K562 (cell line): ENCODE data around the gene CCDC116. TPM values are rescaled to one million over a fixed set of nuclear protein-coding genes. Genes with fewer than 3 reads are reported as not detected.

Experiments
- CAMTA2 ChIP-seq: fragments of 250-450 bp; sonication (Bioruptor Pico); conservative IDR thresholded peaks from 2 replicates; pipeline ENCODE4 v1.5.1; 2022
- CHCHD3 ChIP-seq: fragments of 250-450 bp; sonication (Bioruptor Pico); IDR thresholded peaks from 2 replicates; pipeline ENCODE4 v2.1.2; 2022; ENCODE audit warnings: mild to moderate bottlenecking
- FOXM1 ChIP-seq, 2 experiments: fragments of 450-650 bp in 1 of 2; sonication (generic) in 1 of 2; formaldehyde crosslinking in 1 of 2; IDR thresholded peaks; 2 replicates each; pipeline versions ENCODE4 v1.6.1 to v1.9.0; 2017 to 2022; ENCODE audit warnings: low read depth in 2 of 2, mild to moderate bottlenecking in 2 of 2, missing genetic modification reagents in 1 of 2, moderate library complexity in 1 of 2
- GMEB1 ChIP-seq: fragments of 250-450 bp; sonication (Bioruptor Pico); IDR thresholded peaks from 2 replicates; pipeline ENCODE4 v1.4.0; 2020; ENCODE audit warnings: mild to moderate bottlenecking
- HDAC6 ChIP-seq: IDR thresholded peaks from 2 replicates; pipeline ENCODE4 v1.6.1; 2012; ENCODE audit warnings: low read depth, mild to moderate bottlenecking, control low read depth, inconsistent platforms, low read length, moderate library complexity
- JUN ChIP-seq, 2 experiments: sonication (generic) in 1 of 2; formaldehyde crosslinking in 1 of 2; IDR thresholded peaks; 2 replicates each; pipeline versions ENCODE4 v1.6.1 to v1.8.0; 2012 to 2022; ENCODE audit warnings: borderline replicate concordance in 2 of 2, mild to moderate bottlenecking in 2 of 2, improper control_type of control experiment in 1 of 2, low read depth in 1 of 2, low read length in 1 of 2, missing genetic modification reagents in 1 of 2
- KDM5B ChIP-seq: fragments of 200-600 bp; sonication (generic); IDR thresholded peaks from 2 replicates; pipeline ENCODE4 v1.6.1; 2012; ENCODE audit warnings: low read depth, mild to moderate bottlenecking, moderate library complexity, low read length, control low read depth, inconsistent platforms; ENCODE audit not compliant: insufficient replicate concordance
- MEIS2 ChIP-seq: fragments of 450-650 bp; IDR thresholded peaks from 2 replicates; pipeline ENCODE4 v1.6.1; 2014; ENCODE audit warnings: mild to moderate bottlenecking; ENCODE audit not compliant: partially characterized antibody
- NCOA1 ChIP-seq: fragments of 450-650 bp; IDR thresholded peaks from 2 replicates; pipeline ENCODE4 v1.6.1; 2016; ENCODE audit warnings: low read depth
- NEUROD1 ChIP-seq: fragments of 150-350 bp; IDR thresholded peaks from 2 replicates; pipeline ENCODE4 v1.6.1; 2014; ENCODE audit warnings: borderline replicate concordance, low read length, low read depth; ENCODE audit not compliant: partially characterized antibody
- PHF21A ChIP-seq: fragments of 450-650 bp; IDR thresholded peaks from 2 replicates; pipeline ENCODE4 v1.6.1; 2017; ENCODE audit warnings: low read depth, borderline replicate concordance
- POLR2AphosphoS5 ChIP-seq: IDR thresholded peaks from 2 replicates; pipeline ENCODE4 v1.6.1; 2011; ENCODE audit warnings: mild to moderate bottlenecking, low read depth, low read length, moderate library complexity; ENCODE audit not compliant: control insufficient read depth, insufficient read depth
- POLR3G ChIP-seq: IDR thresholded peaks from 2 replicates; pipeline ENCODE4 v1.6.1; 2011; ENCODE audit not compliant: insufficient read length, insufficient replicate concordance; ENCODE audit errors: extremely low read depth
- POU5F1 ChIP-seq: fragments of 150-350 bp; IDR thresholded peaks from 2 replicates; pipeline ENCODE4 v1.6.1; 2014; ENCODE audit warnings: borderline replicate concordance, low read length, low read depth, mild to moderate bottlenecking; ENCODE audit not compliant: partially characterized antibody
- TBL1XR1 ChIP-seq, 2 experiments: IDR thresholded peaks; 2 replicates each; pipeline ENCODE4 v1.6.1; 2012; ENCODE audit warnings: improper control_type of control experiment in 2 of 2, low read length in 2 of 2, mild to moderate bottlenecking in 1 of 2
- WHSC1 ChIP-seq: IDR thresholded peaks from one replicate; pipeline ENCODE4 v1.6.1; 2012; ENCODE audit warnings: low read length, control low read depth, inconsistent platforms
- ZNF445 ChIP-seq: fragments of 250-450 bp; sonication (Bioruptor Pico); IDR thresholded peaks from 2 replicates; pipeline ENCODE4 v1.4.0; 2020; ENCODE audit warnings: low read depth, mild to moderate bottlenecking, moderate library complexity
- polyA plus RNA-seq, 8 experiments: library from polyadenylated mRNA; depleted of rRNA in 4 of 8; stranded (reverse) in 5 of 8; unstranded in 3 of 8; fragments of >200 nt; fragmentation: Nextera tagmentation in 2 of 8; fragmentation: Illumina TruSeq in 1 of 8; extraction: Ambion mirVana in 2 of 8; extraction: Trizol in 1 of 8; gene quantifications; 2 replicates each; pipeline versions ENCODE4 v1.2.1 to v1.2.3, GENCODE V29; 2011 to 2014; ENCODE audit warnings: inconsistent platforms in 1 of 8, missing spikeins in 1 of 8
- total RNA-seq, 7 experiments: library from RNA; depleted of rRNA in 6 of 7; stranded (reverse); fragments of >200 nt in 6 of 7; fragmentation: Illumina TruSeq in 2 of 7; extraction: Trizol in 2 of 7; gene quantifications; 2 replicates each; pipeline versions ENCODE4 v1.2.1 to v1.2.3, GENCODE V29; 2011 to 2021; ENCODE audit warnings: low replicate concordance in 1 of 7
- TF ChIP-seq, protein P1 (sequence below): sonication (generic); formaldehyde crosslinking; IDR thresholded peaks from 2 replicates; pipeline ENCODE4 v1.8.1; 2023; ENCODE audit warnings: mild to moderate bottlenecking, missing genetic modification reagents
- TF ChIP-seq, protein P2 (sequence below): fragments of 150-350 bp; conservative IDR thresholded peaks from 2 replicates; pipeline ENCODE4 v1.6.1; 2014; ENCODE audit warnings: low read length

The CCDC116 gene
- total and polyA plus RNA-seq, 9 of the 15 experiments (the other 6 are each of a cell fraction or from before 2014, with no cell fraction given), result 1.6 to 11.3 (median 4.7) TPM

DNA sequence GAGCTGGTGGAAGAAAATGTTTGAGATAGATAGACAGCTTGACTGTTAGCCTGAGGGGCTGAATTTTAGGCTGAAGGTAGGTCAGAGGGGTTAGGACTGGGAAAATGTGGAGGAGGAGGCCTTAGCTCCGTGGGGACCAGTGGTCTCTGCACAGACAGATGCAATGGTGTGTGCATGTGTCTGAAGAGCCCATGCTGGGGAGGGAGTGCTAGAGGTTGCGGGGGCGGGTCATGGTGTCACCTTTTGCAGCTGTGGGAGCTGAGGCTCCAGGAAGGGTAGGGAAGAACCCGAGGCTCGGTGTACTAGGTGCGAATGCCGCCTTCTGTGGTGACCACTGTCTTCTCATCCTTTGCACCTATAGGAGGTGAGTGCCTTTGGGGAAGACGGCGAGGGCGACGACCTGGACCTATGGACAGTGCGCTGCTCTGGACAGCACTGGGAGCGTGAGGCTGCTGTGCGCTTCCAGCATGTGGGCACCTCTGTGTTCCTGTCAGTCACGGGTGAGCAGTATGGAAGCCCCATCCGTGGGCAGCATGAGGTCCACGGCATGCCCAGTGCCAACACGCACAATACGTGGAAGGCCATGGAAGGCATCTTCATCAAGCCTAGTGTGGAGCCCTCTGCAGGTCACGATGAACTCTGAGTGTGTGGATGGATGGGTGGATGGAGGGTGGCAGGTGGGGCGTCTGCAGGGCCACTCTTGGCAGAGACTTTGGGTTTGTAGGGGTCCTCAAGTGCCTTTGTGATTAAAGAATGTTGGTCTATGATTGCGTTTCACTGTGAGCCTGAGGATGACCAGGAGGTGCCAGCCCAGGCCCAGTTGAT, 11.2 kb downstream of the CCDC116 start (continued):
- TF ChIP-seq PHF21A (no peak), JUN (IDR thresholded peaks at IDR 0.05; ENCODE audit: borderline replicate concordance, low read depth, low read length) (no peak; the same call in 1 of the 2 replicates), JUN (CRISPR knock-in tag; IDR thresholded peaks at IDR 0.05; ENCODE audit: borderline replicate concordance) (no peak), GMEB1 (CRISPR knock-in tag) (no peak), POLR2AphosphoS5 (no peak), KDM5B (peak; percentile 36), POLR3G (no peak), CAMTA2 (CRISPR knock-in tag) (no peak), FOXM1 (IDR thresholded peaks at IDR 0.05; ENCODE audit: low read depth) (no peak), FOXM1 (CRISPR knock-in tag; IDR thresholded peaks at IDR 0.05; ENCODE audit: low read depth) (no peak), POU5F1 (no peak), NCOA1 (no peak), MEIS2 (no peak), HDAC6 (peak; percentile 59; the same call in 1 of the 2 replicates), ZNF445 (no peak), NEUROD1 (peak; percentile 17), TBL1XR1 (IDR thresholded peaks at IDR 0.05; ENCODE audit: low read length in 2 of 2) (peak in 1 of 2 experiments; percentile 46; a peak in 1 of 4 replicates), WHSC1 (peak; percentile 60), CHCHD3 (no peak)
- TF ChIP-seq, protein P1, sequence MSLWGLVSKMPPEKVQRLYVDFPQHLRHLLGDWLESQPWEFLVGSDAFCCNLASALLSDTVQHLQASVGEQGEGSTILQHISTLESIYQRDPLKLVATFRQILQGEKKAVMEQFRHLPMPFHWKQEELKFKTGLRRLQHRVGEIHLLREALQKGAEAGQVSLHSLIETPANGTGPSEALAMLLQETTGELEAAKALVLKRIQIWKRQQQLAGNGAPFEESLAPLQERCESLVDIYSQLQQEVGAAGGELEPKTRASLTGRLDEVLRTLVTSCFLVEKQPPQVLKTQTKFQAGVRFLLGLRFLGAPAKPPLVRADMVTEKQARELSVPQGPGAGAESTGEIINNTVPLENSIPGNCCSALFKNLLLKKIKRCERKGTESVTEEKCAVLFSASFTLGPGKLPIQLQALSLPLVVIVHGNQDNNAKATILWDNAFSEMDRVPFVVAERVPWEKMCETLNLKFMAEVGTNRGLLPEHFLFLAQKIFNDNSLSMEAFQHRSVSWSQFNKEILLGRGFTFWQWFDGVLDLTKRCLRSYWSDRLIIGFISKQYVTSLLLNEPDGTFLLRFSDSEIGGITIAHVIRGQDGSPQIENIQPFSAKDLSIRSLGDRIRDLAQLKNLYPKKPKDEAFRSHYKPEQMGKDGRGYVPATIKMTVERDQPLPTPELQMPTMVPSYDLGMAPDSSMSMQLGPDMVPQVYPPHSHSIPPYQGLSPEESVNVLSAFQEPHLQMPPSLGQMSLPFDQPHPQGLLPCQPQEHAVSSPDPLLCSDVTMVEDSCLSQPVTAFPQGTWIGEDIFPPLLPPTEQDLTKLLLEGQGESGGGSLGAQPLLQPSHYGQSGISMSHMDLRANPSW (CRISPR knock-in tag), result peak; percentile 60
- TF ChIP-seq, protein P2, sequence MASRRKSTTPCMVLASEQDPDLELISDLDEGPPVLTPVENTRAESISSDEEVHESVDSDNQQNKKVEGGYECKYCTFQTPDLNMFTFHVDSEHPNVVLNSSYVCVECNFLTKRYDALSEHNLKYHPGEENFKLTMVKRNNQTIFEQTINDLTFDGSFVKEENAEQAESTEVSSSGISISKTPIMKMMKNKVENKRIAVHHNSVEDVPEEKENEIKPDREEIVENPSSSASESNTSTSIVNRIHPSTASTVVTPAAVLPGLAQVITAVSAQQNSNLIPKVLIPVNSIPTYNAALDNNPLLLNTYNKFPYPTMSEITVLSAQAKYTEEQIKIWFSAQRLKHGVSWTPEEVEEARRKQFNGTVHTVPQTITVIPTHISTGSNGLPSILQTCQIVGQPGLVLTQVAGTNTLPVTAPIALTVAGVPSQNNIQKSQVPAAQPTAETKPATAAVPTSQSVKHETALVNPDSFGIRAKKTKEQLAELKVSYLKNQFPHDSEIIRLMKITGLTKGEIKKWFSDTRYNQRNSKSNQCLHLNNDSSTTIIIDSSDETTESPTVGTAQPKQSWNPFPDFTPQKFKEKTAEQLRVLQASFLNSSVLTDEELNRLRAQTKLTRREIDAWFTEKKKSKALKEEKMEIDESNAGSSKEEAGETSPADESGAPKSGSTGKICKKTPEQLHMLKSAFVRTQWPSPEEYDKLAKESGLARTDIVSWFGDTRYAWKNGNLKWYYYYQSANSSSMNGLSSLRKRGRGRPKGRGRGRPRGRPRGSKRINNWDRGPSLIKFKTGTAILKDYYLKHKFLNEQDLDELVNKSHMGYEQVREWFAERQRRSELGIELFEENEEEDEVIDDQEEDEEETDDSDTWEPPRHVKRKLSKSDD, result peak; percentile 42; the same call in 1 of the 2 replicates
